Sigmoid colon (tissue), 4 donors: ENCODE data around the gene C12orf75.

Source experiments
- POLR2A ChIP-seq, 2 donors: fragments of 450-650 bp; IDR thresholded peaks; one replicate each; pipeline ENCODE4 v1.6.1; 2016; ENCODE audit warnings: antibody characterized with exemption in 2 of 2, mild to moderate bottlenecking in 2 of 2, moderate library complexity in 2 of 2
- POLR2AphosphoS5 ChIP-seq, 4 donors: sonication (generic); formaldehyde crosslinking; IDR thresholded peaks; one replicate each; pipeline ENCODE4 v1.6.1; 2017; ENCODE audit warnings: antibody characterized with exemption in 4 of 4

DNA sequence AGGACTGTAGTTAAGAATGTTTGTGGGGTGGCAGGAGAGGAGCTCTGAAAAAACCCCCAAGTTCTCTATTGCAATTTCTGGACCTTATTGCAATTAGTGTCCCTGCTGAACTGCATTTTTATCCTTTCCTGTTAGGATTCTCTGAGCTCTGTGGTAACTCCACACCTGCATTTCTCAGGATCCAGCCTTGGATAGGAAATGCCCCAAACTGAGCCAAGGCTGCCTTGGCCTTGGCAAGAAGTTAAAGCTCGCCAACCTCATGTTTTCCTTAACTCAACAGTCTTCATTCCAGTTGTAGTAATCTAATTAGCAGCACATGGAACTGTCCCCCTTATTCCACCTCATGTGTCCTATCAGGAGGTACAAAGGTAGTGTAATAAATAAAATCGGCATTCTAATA, 66.5 kb downstream of the C12orf75 start:
- TF ChIP-seq POLR2AphosphoS5 (IDR thresholded peaks at IDR 0.05) (no peak), POLR2A (IDR thresholded peaks at IDR 0.05) (no peak)
